Neuronal stem cell (in vitro differentiated cells): Measurements from ENCODE around the gene POGZ.
"Not testable (repeated sequence)": the region's sequence is repeated elsewhere in the genome, so short reads cannot be mapped to it uniquely, and the experiment has no call there.

Experiments
- DNase-seq: peaks from one replicate; pipeline ENCODE4 v3.0.0-alpha.2; 2013; ENCODE audit warnings: low spot score
- H2AFZ ChIP-seq: one replicate; pipeline ENCODE4 v1.6.1; 2013; ENCODE audit warnings: mild to moderate bottlenecking, low read length, inconsistent platforms
- H2AK5ac ChIP-seq: 2 replicates; pipeline ENCODE4 v1.6.1; 2013; ENCODE audit warnings: low read depth, mild to moderate bottlenecking, inconsistent platforms, low read length, moderate library complexity, mixed read lengths
- H2BK120ac ChIP-seq: 2 replicates; pipeline ENCODE4 v1.6.1; 2013; ENCODE audit warnings: low read depth, mild to moderate bottlenecking, inconsistent platforms, low read length, moderate library complexity, mixed read lengths
- H2BK12ac ChIP-seq: one replicate; pipeline ENCODE4 v1.6.1; 2013; ENCODE audit warnings: low read length, inconsistent platforms
- H2BK15ac ChIP-seq: 2 replicates; pipeline ENCODE4 v1.6.1; 2013; ENCODE audit warnings: mild to moderate bottlenecking, low read length, inconsistent platforms, mixed read lengths
- H2BK5ac ChIP-seq: one replicate; pipeline ENCODE4 v1.6.1; 2013; ENCODE audit warnings: inconsistent platforms, mild to moderate bottlenecking, low read length, moderate library complexity
- H3K14ac ChIP-seq: one replicate; pipeline ENCODE4 v1.6.1; 2013; ENCODE audit warnings: low read length, inconsistent platforms
- H3K18ac ChIP-seq: 2 replicates; pipeline ENCODE4 v1.6.1; 2013; ENCODE audit warnings: low read length, inconsistent platforms
- H3K23ac ChIP-seq: 2 replicates; pipeline ENCODE4 v1.6.1; 2013; ENCODE audit warnings: low read depth, mild to moderate bottlenecking, mixed read lengths, low read length, inconsistent platforms; ENCODE audit not compliant: poor library complexity
- H3K27ac ChIP-seq: replicated peaks from 3 replicates; pipeline ENCODE4 v1.5.1; 2013; ENCODE audit warnings: low read length, inconsistent platforms
- H3K27me3 ChIP-seq, 3 experiments: 2 replicates each; pipeline ENCODE4 v1.6.1; 2013; ENCODE audit warnings: low read length in 3 of 3, mild to moderate bottlenecking in 2 of 3, inconsistent platforms in 1 of 3, low read depth in 1 of 3, mixed read lengths in 1 of 3, moderate library complexity in 1 of 3; ENCODE audit not compliant: control insufficient read depth in 3 of 3, insufficient read depth in 3 of 3
- H3K36me3 ChIP-seq, 2 donors: replicated peaks in 1 of 2; 2 replicates each; pipeline ENCODE4 v1.6.1; 2013; ENCODE audit warnings: low read length in 2 of 2; ENCODE audit not compliant: control insufficient read depth in 2 of 2, insufficient read depth in 2 of 2
- H3K4ac ChIP-seq: 2 replicates; pipeline ENCODE4 v1.6.1; 2013; ENCODE audit warnings: inconsistent platforms, mild to moderate bottlenecking, low read length, moderate library complexity
- H3K4me1 ChIP-seq, 2 donors: 1 replicate in 1 of 2; 2 replicates in 1 of 2; pipeline ENCODE4 v1.6.1; 2013; ENCODE audit warnings: low read length in 2 of 2, low read depth in 1 of 2; ENCODE audit not compliant: control insufficient read depth in 2 of 2, insufficient read depth in 1 of 2
- H3K4me2 ChIP-seq: one replicate; pipeline ENCODE4 v1.6.1; 2013; ENCODE audit warnings: mild to moderate bottlenecking, low read length, inconsistent platforms; ENCODE audit not compliant: insufficient read depth, poor library complexity, severe bottlenecking
- H3K4me3 ChIP-seq, 2 donors: 2 replicates each; pipeline ENCODE4 v1.5.1; 2013; ENCODE audit warnings: low read length in 2 of 2, mild to moderate bottlenecking in 2 of 2, inconsistent platforms in 1 of 2, moderate library complexity in 1 of 2
- H3K79me1 ChIP-seq: one replicate; pipeline ENCODE4 v1.6.1; 2013; ENCODE audit warnings: low read depth, mild to moderate bottlenecking, inconsistent platforms, low read length, moderate library complexity
- H3K9ac ChIP-seq: one replicate; pipeline ENCODE4 v1.6.1; 2013; ENCODE audit warnings: mild to moderate bottlenecking, low read depth, low read length, inconsistent platforms; ENCODE audit not compliant: poor library complexity
- H3K9me3 ChIP-seq, 2 donors: replicated peaks in 1 of 2; 2 replicates each; pipeline versions ENCODE3 to v1.6.1; 2013; ENCODE audit warnings: low read length in 2 of 2, mild to moderate bottlenecking in 2 of 2, inconsistent platforms in 1 of 2, low read depth in 1 of 2, mixed read lengths in 1 of 2, moderate library complexity in 1 of 2; ENCODE audit not compliant: control insufficient read depth in 2 of 2, insufficient read depth in 1 of 2
- H4K8ac ChIP-seq: one replicate; pipeline ENCODE4 v1.6.1; 2013; ENCODE audit warnings: low read depth, mild to moderate bottlenecking, inconsistent platforms, low read length, moderate library complexity
- H4K91ac ChIP-seq: one replicate; pipeline ENCODE4 v1.6.1; 2013; ENCODE audit warnings: low read length, low read depth, mild to moderate bottlenecking, inconsistent platforms; ENCODE audit not compliant: poor library complexity
- WGBS, 2 donors: extraction: QIAGEN DNeasy Blood & Tissue Kit; methylation state at CpG; one replicate each; pipeline ENCODE4 v1.1.7; 2013; ENCODE audit warnings: missing lambda C conversion rate in 2 of 2, mixed read lengths in 1 of 2; ENCODE audit not compliant: insufficient read length in 2 of 2, insufficient replicate concordance in 1 of 2; ENCODE audit errors: extremely low coverage in 2 of 2; 5-methylcytosine and 5-hydroxymethylcytosine counted together

Gene POGZ

GRCh38 chr1:151435174-151435573 lies 24.1 kb downstream of the POGZ start:
- H3K14ac ChIP-seq, result no peak overlapping the region
- no peak for DNase-seq
- H3K9me3 ChIP-seq, result no peaks in the 10 kb centered on the region
- H3K4me3 ChIP-seq, result no peak overlapping the region
- H3K4me2 ChIP-seq, result no peak overlapping the region
- H3K9ac ChIP-seq, result no peak overlapping the region
- H3K4ac ChIP-seq, result no peak overlapping the region
- H2BK15ac ChIP-seq, result no peak overlapping the region
- no peak overlapping the region for H3K23ac ChIP-seq
- no peak overlapping the region for H2AK5ac ChIP-seq
- H2BK12ac ChIP-seq, result no peak overlapping the region
- no peak overlapping the region for H4K8ac ChIP-seq
- H3K27me3 ChIP-seq, result no peaks in the 10 kb centered on the region
- no CpG with 5 or more reads among the region's 3 CpGs for WGBS, 2 donors
- H3K36me3 ChIP-seq, result peaks cover 4 to 73% of the 10 kb centered on the region in 2 donors
- no peak overlapping the region for H4K91ac ChIP-seq
- no peak overlapping the region for H2BK120ac ChIP-seq
- H3K79me1 ChIP-seq, result peaks cover 11% of the 10 kb centered on the region
- no peak overlapping the region for H2BK5ac ChIP-seq
- no peak overlapping the region for H3K27ac ChIP-seq
- H3K18ac ChIP-seq, result no peak overlapping the region
- no peaks in the 10 kb centered on the region for H3K4me1 ChIP-seq
- no peak overlapping the region for H2AFZ ChIP-seq

- H2BK5ac ChIP-seq, H3K23ac ChIP-seq, H4K91ac ChIP-seq, H2BK120ac ChIP-seq, H3K18ac ChIP-seq, H2BK15ac ChIP-seq, H3K27ac ChIP-seq, H4K8ac ChIP-seq, H3K4ac ChIP-seq, H3K9ac ChIP-seq, H3K14ac ChIP-seq, DNase-seq, H3K4me1 ChIP-seq, H3K4me3 ChIP-seq, H3K9me3 ChIP-seq, H3K27me3 ChIP-seq, H2AFZ ChIP-seq, H3K4me2 ChIP-seq, H2BK12ac ChIP-seq, H2AK5ac ChIP-seq: not testable (repeated sequence)
- H3K36me3 ChIP-seq, result peaks cover 7 to 73% of the 10 kb centered on the region in 2 donors
- peaks cover 11% of the 10 kb centered on the region for H3K79me1 ChIP-seq
- no CpG with 5 or more reads among the region's 5 CpGs for WGBS, 2 donors
These were observed 25.5 kb downstream of the POGZ start for GRCh38 chr1:151433827-151434226.

GRCh38 chr1:151428068-151428467 lies 31.2 kb downstream of the POGZ start:
- no CpG with 5 or more reads among the region's 7 CpGs for WGBS, 2 donors
- H3K36me3 ChIP-seq, result peaks cover 37 to 85% of the 10 kb centered on the region in 2 donors
- no peak overlapping the region for H2BK12ac ChIP-seq
- H3K9ac ChIP-seq, result no peak overlapping the region
- no peak overlapping the region for H3K14ac ChIP-seq
- H3K9me3 ChIP-seq, result peaks cover 0 to 2% of the 10 kb centered on the region in 2 donors
- H3K23ac ChIP-seq, result no peak overlapping the region
- DNase-seq, result no peak
- H3K27ac ChIP-seq, result no peak overlapping the region
- no peaks in the 10 kb centered on the region for H3K4me1 ChIP-seq
- H4K91ac ChIP-seq, result no peak overlapping the region
- no peak overlapping the region for H4K8ac ChIP-seq
- no peak overlapping the region for H2AK5ac ChIP-seq
- no peaks in the 10 kb centered on the region for H3K27me3 ChIP-seq
- H2BK15ac ChIP-seq, result no peak overlapping the region
- no peak overlapping the region for H3K18ac ChIP-seq
- H3K79me1 ChIP-seq, result peaks cover 9% of the 10 kb centered on the region
- H3K4me3 ChIP-seq, result no peak overlapping the region
- no peak overlapping the region for H2BK5ac ChIP-seq
- no peak overlapping the region for H3K4me2 ChIP-seq
- no peak overlapping the region for H2BK120ac ChIP-seq
- H2AFZ ChIP-seq, result no peak overlapping the region
- H3K4ac ChIP-seq, result no peak overlapping the region

GRCh38 chr1:151425103-151425502 lies 34.2 kb downstream of the POGZ start:
- H3K36me3 ChIP-seq, result peaks cover 43 to 99% of the 10 kb centered on the region in 2 donors
- WGBS, 2 donors, result no CpG with 5 or more reads among the region's 2 CpGs

More at GRCh38 chr1:151425103-151425502, 34.2 kb downstream of the POGZ start:
- Histone ChIP-seq H3K14ac (no peak overlapping the region), H3K79me1 (peaks cover 5% of the 10 kb centered on the region), H2BK5ac (no peak overlapping the region), H4K91ac (no peak overlapping the region), H3K9ac (no peak overlapping the region), H2BK15ac (no peak overlapping the region), H3K18ac (no peak overlapping the region), H3K4ac (no peak overlapping the region), H2BK120ac (no peak overlapping the region), H3K9me3 (peaks cover 0 to 2% of the 10 kb centered on the region in 2 donors), H4K8ac (no peak overlapping the region), H3K27ac (no peak overlapping the region), H3K4me3 (no peak overlapping the region), H2AK5ac (no peak overlapping the region), H2AFZ (no peak overlapping the region), H3K23ac (no peak overlapping the region), H3K4me2 (no peak overlapping the region), H2BK12ac (no peak overlapping the region), H3K27me3 (no peaks in the 10 kb centered on the region), H3K4me1 (no peaks in the 10 kb centered on the region)
- no peak for DNase-seq
